ENCODE measurements around the gene FBLN2.

DNA sequence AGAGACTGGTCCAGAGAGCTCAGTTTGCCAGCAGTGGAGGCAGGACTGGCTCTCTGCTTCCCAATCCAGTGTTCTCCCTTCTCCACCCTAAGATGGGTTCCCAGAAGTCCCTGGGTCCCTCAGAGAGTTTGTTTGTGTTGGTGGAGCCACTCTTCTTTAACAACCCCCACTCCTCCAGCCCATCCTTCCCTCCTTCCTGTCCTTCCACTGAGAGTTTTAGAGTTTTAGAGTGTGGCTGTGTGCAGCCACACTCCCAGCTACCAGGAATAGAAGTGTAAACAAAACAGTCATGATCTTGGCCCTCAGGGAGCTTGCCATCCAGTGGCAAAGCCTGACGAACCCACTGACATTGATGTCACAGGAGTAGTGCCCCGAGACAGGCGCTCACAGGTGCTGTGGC, 12.5 kb upstream of the FBLN2 start:
- no peak for TF ChIP-seq CTCF (IDR thresholded peaks at IDR 0.05; ENCODE audit: low read depth, low read length, missing input control)
- TF ChIP-seq RAD21 (IDR thresholded peaks at IDR 0.05): no peak
- no peak for TF ChIP-seq MAX (IDR thresholded peaks at IDR 0.05)
- TF ChIP-seq TAF1 (conservative IDR thresholded peaks at IDR 0.05): no peak
- no peak for TF ChIP-seq SP1 (IDR thresholded peaks at IDR 0.05)
- TF ChIP-seq RXRA (IDR thresholded peaks at IDR 0.05): no peak
- TF ChIP-seq FOXA1 (IDR thresholded peaks at IDR 0.05): no peak
- TF ChIP-seq ATF3 (IDR thresholded peaks at IDR 0.05): no peak
- no peak for TF ChIP-seq GABPA (IDR thresholded peaks at IDR 0.05 in 1 of 2, conservative IDR thresholded peaks at IDR 0.05 in 1 of 2)
- no peak for TF ChIP-seq REST (IDR thresholded peaks at IDR 0.05)
- TF ChIP-seq NR2F2 (IDR thresholded peaks at IDR 0.05): no peak
- no peak for TF ChIP-seq YY1 (IDR thresholded peaks at IDR 0.05)
- no peak for TF ChIP-seq HNF4G (IDR thresholded peaks at IDR 0.05)
